HEK293T (cell line): Measurements from ENCODE around the gene ATP10A.

Experiments
- CTCF ChIA-PET: fragments of 350-600 bp; formaldehyde crosslinking; extraction: SDS; loops from one replicate; lab custom pipeline; 2021; ENCODE audit warnings: antibody characterized with exemption, inconsistent platforms; lab: Yijun Ruan, JAX
- POLR2A ChIA-PET: fragments of 350-600 bp; formaldehyde crosslinking; extraction: SDS; loops from one replicate; lab custom pipeline; 2020; ENCODE audit warnings: antibody characterized with exemption, inconsistent platforms; lab: Yijun Ruan, JAX
- DNase-seq: peaks from one replicate; pipeline ENCODE4 v3.0.0; 2012; ENCODE audit warnings: mixed read lengths; ENCODE audit errors: extremely low spot score
- ARNT ChIP-seq: fragments of 450-650 bp; IDR thresholded peaks from 2 replicates; pipeline ENCODE4 v1.6.1; 2017; ENCODE audit warnings: mild to moderate bottlenecking
- BHLHE40 ChIP-seq: fragments of 450-650 bp; IDR thresholded peaks from 2 replicates; pipeline ENCODE4 v1.6.1; 2016; ENCODE audit warnings: mild to moderate bottlenecking, moderate library complexity, borderline replicate concordance
- CTBP1 ChIP-seq: fragments of 450-650 bp; IDR thresholded peaks from 2 replicates; pipeline ENCODE4 v1.6.1; 2016; ENCODE audit warnings: borderline replicate concordance
- ELF4 ChIP-seq: fragments of 450-650 bp; IDR thresholded peaks from 2 replicates; pipeline ENCODE4 v1.6.1; 2017; ENCODE audit warnings: antibody characterized with exemption
- FOXA1 ChIP-seq: fragments of 450-650 bp; IDR thresholded peaks from 2 replicates; pipeline ENCODE4 v1.6.1; 2016; ENCODE audit warnings: mild to moderate bottlenecking
- FOXK2 ChIP-seq: fragments of 450-650 bp; IDR thresholded peaks from 2 replicates; pipeline ENCODE4 v1.6.1; 2016; ENCODE audit warnings: mild to moderate bottlenecking
- FOXM1 ChIP-seq: fragments of 450-650 bp; IDR thresholded peaks from 2 replicates; pipeline ENCODE4 v1.6.1; 2017; ENCODE audit warnings: mild to moderate bottlenecking, borderline replicate concordance
- HDGF ChIP-seq: fragments of 450-650 bp; IDR thresholded peaks from 2 replicates; pipeline ENCODE4 v1.6.1; 2017; ENCODE audit warnings: antibody characterized with exemption, borderline replicate concordance
- L3MBTL2 ChIP-seq: fragments of 450-650 bp; conservative IDR thresholded peaks from 2 replicates; pipeline ENCODE4 v1.6.1; 2016; ENCODE audit warnings: mild to moderate bottlenecking
- LEF1 ChIP-seq: fragments of 450-650 bp; IDR thresholded peaks from 2 replicates; pipeline ENCODE4 v1.6.1; 2017; ENCODE audit warnings: mild to moderate bottlenecking, borderline replicate concordance
- NFRKB ChIP-seq: fragments of 450-650 bp; IDR thresholded peaks from 2 replicates; pipeline ENCODE4 v1.6.1; 2016; ENCODE audit warnings: mild to moderate bottlenecking, moderate library complexity
- SP1 ChIP-seq: fragments of 450-650 bp; IDR thresholded peaks from 2 replicates; pipeline ENCODE4 v1.6.1; 2017
- SUZ12 ChIP-seq: fragments of 450-650 bp; IDR thresholded peaks from 2 replicates; pipeline ENCODE4 v1.6.1; 2016; ENCODE audit warnings: mild to moderate bottlenecking
- TARDBP ChIP-seq: fragments of 450-650 bp; IDR thresholded peaks from 2 replicates; pipeline ENCODE4 v1.6.1; 2016
- ZNF384 ChIP-seq: fragments of 450-650 bp; IDR thresholded peaks from 2 replicates; pipeline ENCODE4 v1.6.1; 2016
- TF ChIP-seq, protein P1 (sequence below): fragments of 450-650 bp; IDR thresholded peaks from 2 replicates; pipeline ENCODE4 v1.6.1; 2016

ATP10A gene, protein sequence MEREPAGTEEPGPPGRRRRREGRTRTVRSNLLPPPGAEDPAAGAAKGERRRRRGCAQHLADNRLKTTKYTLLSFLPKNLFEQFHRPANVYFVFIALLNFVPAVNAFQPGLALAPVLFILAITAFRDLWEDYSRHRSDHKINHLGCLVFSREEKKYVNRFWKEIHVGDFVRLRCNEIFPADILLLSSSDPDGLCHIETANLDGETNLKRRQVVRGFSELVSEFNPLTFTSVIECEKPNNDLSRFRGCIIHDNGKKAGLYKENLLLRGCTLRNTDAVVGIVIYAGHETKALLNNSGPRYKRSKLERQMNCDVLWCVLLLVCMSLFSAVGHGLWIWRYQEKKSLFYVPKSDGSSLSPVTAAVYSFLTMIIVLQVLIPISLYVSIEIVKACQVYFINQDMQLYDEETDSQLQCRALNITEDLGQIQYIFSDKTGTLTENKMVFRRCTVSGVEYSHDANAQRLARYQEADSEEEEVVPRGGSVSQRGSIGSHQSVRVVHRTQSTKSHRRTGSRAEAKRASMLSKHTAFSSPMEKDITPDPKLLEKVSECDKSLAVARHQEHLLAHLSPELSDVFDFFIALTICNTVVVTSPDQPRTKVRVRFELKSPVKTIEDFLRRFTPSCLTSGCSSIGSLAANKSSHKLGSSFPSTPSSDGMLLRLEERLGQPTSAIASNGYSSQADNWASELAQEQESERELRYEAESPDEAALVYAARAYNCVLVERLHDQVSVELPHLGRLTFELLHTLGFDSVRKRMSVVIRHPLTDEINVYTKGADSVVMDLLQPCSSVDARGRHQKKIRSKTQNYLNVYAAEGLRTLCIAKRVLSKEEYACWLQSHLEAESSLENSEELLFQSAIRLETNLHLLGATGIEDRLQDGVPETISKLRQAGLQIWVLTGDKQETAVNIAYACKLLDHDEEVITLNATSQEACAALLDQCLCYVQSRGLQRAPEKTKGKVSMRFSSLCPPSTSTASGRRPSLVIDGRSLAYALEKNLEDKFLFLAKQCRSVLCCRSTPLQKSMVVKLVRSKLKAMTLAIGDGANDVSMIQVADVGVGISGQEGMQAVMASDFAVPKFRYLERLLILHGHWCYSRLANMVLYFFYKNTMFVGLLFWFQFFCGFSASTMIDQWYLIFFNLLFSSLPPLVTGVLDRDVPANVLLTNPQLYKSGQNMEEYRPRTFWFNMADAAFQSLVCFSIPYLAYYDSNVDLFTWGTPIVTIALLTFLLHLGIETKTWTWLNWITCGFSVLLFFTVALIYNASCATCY (N-terminal part only)

DNA sequence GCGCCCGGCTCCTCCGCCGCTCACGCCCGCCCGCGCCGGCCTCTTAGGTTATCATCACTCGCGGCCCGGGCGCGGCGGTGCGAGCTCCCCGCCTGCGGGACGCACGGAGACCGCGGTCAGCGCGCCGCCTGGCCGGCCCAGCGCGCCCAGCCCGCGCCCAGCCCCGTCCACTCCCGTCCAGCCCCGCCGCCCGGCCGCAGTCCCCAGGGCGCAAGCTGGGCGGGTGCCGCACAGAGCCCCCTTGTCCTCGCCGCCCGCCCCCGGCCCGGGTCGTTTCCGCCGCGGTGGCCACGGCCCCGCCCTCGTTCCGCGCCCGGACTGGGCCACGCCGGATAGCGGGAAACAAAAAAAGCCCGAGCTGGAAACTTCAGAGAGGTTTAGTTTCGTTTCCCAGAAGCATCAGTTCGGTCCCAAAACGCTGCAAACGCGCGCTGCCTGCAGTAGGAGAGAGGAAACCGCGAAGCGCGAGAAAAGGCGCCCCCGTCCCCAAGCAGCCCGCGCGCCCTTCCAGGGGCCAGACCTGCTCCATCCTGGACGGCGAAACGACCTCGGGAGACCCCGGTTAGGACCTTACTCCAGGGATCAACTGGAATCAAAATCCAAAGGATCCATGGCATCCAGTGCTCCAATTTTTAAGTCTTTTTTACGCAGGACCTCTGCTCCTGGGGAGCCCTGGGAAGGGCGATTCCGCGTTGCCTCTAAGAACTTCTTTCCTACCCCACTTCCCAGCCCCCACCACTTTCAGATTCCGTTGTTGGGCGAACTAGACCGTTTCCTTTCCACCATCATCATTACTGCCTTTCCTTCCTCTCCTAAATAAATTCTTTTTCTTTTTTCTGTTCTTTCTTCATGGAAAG is at the start of gene ATP10A:
Gene ATP10A (minus strand): TSS at position 217 of the 857 bp plus-strand sequence. CDS start 231 bp downstream, outside the sequence.
- TF ChIP-seq ELF4 (no peak), SUZ12 (no peak), CTBP1 (no peak), FOXK2 (no peak), TARDBP (no peak), FOXA1 (no peak)
- TF ChIP-seq, protein P1, sequence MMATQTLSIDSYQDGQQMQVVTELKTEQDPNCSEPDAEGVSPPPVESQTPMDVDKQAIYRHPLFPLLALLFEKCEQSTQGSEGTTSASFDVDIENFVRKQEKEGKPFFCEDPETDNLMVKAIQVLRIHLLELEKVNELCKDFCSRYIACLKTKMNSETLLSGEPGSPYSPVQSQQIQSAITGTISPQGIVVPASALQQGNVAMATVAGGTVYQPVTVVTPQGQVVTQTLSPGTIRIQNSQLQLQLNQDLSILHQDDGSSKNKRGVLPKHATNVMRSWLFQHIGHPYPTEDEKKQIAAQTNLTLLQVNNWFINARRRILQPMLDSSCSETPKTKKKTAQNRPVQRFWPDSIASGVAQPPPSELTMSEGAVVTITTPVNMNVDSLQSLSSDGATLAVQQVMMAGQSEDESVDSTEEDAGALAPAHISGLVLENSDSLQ = no peak
- ChIA-PET POLR2A (no interaction called here), CTCF (no interaction called here)
- DNase-seq = no peak

DNA sequence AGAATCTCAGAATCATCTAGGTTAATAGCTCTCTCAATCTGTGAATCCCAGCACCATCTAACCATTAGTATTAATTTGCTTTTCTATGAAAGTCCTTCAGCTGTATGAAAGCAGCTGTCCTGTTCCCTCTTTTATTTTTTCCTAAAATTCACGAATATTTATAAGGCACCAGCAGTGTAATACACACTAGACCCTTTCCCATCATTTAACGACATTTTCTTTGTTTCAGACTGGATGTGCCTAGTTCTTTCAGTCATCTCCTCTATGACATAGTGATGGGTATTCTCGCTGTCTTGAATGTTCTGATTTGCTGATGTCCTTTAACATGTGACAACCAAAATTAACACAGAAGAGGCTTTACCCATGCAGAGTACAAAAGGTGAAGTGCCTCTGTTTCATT is 48.9 kb upstream of the ATP10A start:
- POLR2A ChIA-PET = no interaction called here
- no peak for DNase-seq
- CTCF ChIA-PET = no interaction called here
- TF ChIP-seq ELF4 = no peak
- TF ChIP-seq FOXA1 = no peak
- no peak for TF ChIP-seq LEF1
- TF ChIP-seq BHLHE40 = no peak
- TF ChIP-seq ARNT = no peak
- TF ChIP-seq SP1 = no peak
- TF ChIP-seq CTBP1 = no peak
- no peak for TF ChIP-seq NFRKB

- DNase-seq = no peak
- TF ChIP-seq ZNF384 = no peak
- no peak for TF ChIP-seq L3MBTL2
- TF ChIP-seq FOXA1 = no peak
- TF ChIP-seq BHLHE40 = no peak
- TF ChIP-seq ARNT = no peak
- TF ChIP-seq CTBP1 = no peak
- ChIA-PET CTCF (no interaction called here), POLR2A (no interaction called here)
These were observed 47.7 kb upstream of the ATP10A start for GRCh38 chr15:25910832-25911231.

DNA sequence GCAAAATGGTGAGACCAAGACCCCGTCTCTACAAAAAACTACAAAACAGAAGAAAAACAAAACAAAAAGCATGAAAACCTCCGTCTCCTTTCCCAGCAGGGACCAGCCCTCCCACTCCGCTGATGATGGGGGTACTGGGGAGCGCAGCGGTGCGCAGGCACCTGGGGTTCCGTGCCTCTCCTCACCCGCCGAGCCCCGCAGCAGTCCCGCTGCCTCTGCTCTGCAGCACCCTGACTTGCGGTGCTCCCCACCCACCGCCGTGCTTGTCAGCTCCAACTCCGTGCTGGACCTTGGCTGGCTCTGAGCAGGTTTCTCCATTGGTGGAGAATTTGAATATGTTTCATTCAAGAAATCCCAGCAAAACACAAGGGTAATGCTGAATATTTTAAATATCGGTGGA is 46.7 kb upstream of the ATP10A start:
- POLR2A ChIA-PET = no interaction called here
- CTCF ChIA-PET = no interaction called here
- no peak for TF ChIP-seq ARNT
- TF ChIP-seq FOXA1 = no peak
- TF ChIP-seq, protein P1 = no peak
- TF ChIP-seq TARDBP = no peak
- DNase-seq = no peak

DNA sequence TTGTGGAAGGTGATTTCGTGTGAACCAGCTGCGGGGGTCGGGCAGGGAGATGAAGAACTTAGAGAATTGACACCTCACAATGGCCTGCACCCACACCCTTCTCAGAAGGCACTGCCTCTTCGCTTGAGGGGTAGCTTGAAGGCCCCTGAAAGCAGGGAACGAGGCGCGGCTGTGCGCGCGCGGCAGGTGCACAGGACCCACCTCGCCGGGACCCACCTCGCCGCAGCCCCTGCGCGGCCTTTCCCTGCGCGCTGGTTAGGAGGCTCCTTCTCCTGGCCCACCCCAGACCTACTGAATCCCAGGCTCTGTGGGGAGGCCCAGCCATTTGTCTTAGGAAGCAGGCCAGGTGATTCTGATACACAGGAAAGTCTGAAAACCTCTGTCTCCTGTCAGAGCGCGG is 46.2 kb upstream of the ATP10A start:
- TF ChIP-seq SP1 (no peak), FOXA1 (no peak), ELF4 (no peak), SUZ12 (no peak), ZNF384 (no peak), TARDBP (no peak), L3MBTL2 (no peak), FOXK2 (no peak)
- no peak for DNase-seq
- CTCF ChIA-PET = no interaction called here
- POLR2A ChIA-PET = no interaction called here

- POLR2A ChIA-PET = no interaction called here
- CTCF ChIA-PET = no interaction called here
- no peak for TF ChIP-seq TARDBP
- TF ChIP-seq SP1 = no peak
- no peak for TF ChIP-seq FOXK2
- no peak for TF ChIP-seq ARNT
- no peak for TF ChIP-seq SUZ12
- TF ChIP-seq FOXA1 = no peak
- TF ChIP-seq LEF1 = no peak
- TF ChIP-seq ZNF384 = no peak
- TF ChIP-seq ELF4 = no peak
- no peak for TF ChIP-seq HDGF
- no peak for TF ChIP-seq NFRKB
- no peak for TF ChIP-seq FOXM1
- TF ChIP-seq, protein P1 = no peak
- no peak for TF ChIP-seq BHLHE40
- no peak for TF ChIP-seq CTBP1
- TF ChIP-seq L3MBTL2 = no peak
- DNase-seq = no peak
These were observed 42.0 kb upstream of the ATP10A start for GRCh38 chr15:25905140-25905539.
